ENCODE results near the gene RHOT1.
"Not testable (repeated sequence)": the region's sequence is repeated elsewhere in the genome, so short reads cannot be mapped to it uniquely, and the experiment has no call there.

Gene RHOT1

DNA sequence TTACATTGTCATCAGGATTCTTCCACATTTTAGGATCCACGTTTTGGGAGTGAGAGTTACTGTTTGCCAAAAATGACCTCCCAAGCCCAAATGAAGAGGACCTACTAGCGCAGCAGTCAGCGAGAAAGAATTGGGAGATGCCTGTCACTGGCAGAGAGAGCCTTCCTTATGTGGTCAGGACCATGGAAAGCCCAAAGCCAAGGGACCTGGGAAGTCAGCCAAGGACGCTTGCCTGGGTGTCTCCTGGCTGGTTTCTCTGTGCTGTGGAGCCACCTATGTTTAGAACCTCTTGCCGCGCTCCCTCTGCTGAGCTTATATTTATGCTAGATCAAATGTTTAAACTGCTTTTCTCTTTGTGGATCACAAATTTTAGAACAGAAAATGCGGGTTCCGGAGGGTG, 98.4 kb downstream of the RHOT1 start:
- DNase-seq: no peak

- DNase-seq: peak in 2 of 4 experiments; percentile 13 to 16
Measured at GRCh38 chr17:32241640-32242039, 99.3 kb downstream of the RHOT1 start.

DNA sequence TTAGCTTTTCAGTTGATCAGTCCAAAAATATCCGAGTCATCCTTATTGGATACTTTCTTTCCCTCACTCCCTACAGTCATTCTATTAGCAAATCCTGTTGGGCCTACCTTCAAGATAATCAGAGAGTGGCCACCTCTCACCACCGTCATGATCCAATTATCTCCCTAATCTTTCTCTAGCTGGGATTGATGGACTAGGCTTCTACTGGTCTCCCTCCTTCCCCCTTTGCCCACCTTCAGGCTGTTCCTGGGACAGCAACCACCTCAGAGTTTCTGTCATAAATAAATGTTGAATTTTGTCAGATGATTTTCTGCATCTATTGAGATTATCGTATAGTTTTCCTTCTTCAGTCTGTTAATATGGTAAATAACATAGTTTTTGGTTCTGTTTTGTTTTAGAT, 107.2 kb downstream of the RHOT1 start:
- no peak for DNase-seq

- peak; percentile 87 to 91 (median 90) for DNase-seq
Measured at GRCh38 chr17:32253117-32253611, 110.9 kb downstream of the RHOT1 start.

GRCh38 chr17:32256012-32256700, 113.9 kb downstream of the RHOT1 start:
- DNase-seq: no peak

DNA sequence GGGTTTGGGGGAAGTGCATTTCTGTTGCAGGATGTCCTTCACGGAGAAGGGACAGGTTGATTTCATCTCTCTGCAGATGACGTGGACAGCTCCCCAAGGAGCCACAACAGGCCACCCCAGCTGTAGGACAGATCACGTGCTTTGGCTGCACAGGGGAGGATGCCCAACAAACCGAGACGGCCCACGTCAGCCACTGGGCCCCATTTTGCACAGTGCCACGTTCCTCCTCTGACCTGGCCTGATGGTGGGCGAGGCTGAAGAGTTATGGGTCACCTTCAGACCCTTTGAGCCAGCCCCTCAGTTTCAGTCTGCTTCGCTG, 114.4 kb downstream of the RHOT1 start:
- no peak for DNase-seq

DNA sequence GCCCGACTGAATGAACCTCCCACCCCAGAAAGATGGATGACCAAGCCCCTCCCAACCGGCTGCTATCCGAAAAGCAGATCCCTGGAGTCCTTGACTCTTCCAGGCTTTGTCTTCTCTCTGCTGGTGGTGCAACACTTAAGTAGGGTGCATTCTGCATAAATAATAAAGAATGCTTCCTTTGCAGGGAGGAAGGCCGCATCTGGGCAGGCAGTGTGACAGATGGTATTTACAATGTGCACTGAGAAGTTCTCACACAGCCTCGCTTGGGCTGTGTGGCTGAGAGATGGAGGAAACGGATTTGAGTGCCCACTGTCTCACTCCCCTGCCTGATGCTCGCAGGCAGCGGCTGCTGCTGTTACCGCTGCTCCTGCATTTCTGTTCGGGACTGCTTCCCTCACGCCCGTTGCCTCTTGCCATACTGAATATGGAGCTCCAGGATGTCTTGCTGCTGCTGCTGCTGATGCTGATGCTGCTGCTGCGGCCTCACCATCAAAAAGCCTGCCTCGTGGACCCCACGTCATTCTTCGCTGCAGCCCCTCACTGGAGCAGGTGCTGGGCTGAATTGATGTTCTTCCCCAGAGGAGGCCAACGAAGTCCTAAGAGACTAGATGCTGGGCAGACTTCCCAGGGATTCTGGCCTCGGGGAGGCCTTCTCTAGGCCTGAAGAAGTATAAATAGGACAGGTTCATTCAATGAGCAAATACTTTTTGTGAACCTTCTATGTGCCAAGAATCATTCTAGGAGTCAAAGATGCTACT, 116.3 kb downstream of the RHOT1 start:
- no peak for DNase-seq

GRCh38 chr17:32259586-32259985, 117.3 kb downstream of the RHOT1 start:
- no peak for DNase-seq

GRCh38 chr17:32261417-32261736, 119.1 kb downstream of the RHOT1 start:
- DNase-seq: no peak

- no peak for DNase-seq
Measured at GRCh38 chr17:32261936-32262510, 119.7 kb downstream of the RHOT1 start.

GRCh38 chr17:32263515-32263914, 121.2 kb downstream of the RHOT1 start:
- DNase-seq: not testable (repeated sequence)

- DNase-seq: no peak
Measured at GRCh38 chr17:32264140-32264799, 122.0 kb downstream of the RHOT1 start.

GRCh38 chr17:32264823-32265191, 122.5 kb downstream of the RHOT1 start:
- DNase-seq: peak in 2 of 4 experiments; percentile 39 to 46

GRCh38 chr17:32265192-32265923, 123.1 kb downstream of the RHOT1 start, which contains the start of gene RHBDL3:
TSS of gene RHBDL3 (plus strand) at chr17:32265832. CDS start at chr17:32266190, 358 bp downstream.
- DNase-seq: peak in 2 of 4 experiments; percentile 32 to 51

- DNase-seq: no peak
Measured at GRCh38 chr17:32266051-32266388, 123.7 kb downstream of the RHOT1 start.

DNA sequence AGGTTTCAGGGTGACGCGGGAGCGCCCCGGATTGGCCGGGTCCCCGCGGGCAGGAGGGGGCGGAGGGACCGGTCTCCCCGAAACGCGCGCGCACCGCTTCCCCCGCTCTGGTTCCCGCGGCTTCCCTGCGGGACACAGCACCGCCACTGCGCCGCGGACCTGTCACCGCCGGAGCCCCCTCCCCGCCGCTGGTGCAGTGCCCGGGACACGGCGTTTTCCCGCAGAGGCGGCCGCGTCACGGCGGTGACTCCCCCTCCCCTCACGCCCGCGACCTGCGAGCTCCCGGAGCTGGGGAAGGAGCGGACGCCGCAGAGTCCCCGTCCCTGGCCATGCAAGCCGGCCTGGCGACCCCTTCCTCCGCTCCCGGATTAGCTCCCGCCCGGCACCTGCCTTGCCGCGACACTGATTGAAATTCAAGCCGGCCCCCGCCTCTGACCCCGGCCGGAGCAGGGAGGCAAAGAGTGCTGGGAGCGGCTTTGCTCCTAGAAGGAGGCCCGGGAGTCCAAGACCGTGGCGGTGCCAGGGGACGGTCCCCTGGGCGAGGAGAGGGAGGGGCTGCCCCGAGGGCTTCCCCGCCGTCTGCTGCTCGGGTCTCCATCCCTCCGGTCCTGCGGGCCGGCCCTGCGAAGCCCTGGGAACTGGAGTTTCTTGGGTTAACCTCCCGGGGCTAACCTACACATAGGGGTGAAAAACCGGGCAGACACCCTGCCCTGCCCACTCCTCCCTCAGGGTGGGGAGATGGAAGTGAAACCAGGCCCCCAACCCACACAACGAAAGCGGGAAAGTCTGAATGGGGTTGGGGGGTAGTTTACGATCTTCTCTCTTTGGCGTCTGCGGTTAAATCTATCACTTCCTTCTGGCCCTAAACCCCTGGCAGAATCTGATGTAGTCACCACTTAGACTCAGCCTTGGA, 124.3 kb downstream of the RHOT1 start:
- peak in 2 of 4 experiments; percentile 23 to 46 for DNase-seq

- DNase-seq: peak in 3 of 4 experiments; percentile 29 to 37 (median 33)
Measured at GRCh38 chr17:32267690-32268205, 125.4 kb downstream of the RHOT1 start.

DNA sequence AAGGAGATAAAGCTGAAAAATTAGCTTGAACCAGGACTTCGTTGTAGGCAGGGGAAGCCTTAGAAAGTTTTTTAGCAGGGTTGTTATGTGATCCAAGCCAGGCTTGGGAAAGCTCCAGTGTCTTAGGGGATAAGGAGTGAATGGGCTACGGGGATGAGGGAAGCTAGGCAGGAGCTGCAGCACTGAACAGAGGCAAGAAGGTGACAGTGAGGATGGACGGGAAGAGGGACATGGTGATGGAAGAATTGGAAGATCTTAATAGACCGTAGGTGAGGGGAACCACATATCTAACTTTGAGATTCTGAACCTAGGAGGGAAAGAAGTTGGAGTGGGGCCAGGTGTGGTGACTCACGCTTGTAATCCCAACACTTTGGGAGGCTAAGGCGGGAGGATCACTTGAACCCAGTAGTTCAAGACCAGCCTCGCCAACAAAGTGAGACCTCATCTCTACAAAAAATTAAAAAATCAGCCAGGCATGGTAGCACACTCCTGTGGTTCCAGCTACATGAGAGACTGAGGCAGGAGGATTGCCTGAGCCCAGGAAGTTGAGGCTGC, 126.5 kb downstream of the RHOT1 start:
- DNase-seq: no peak

- no peak for DNase-seq
Measured at GRCh38 chr17:32269377-32269776, 127.1 kb downstream of the RHOT1 start.

DNA sequence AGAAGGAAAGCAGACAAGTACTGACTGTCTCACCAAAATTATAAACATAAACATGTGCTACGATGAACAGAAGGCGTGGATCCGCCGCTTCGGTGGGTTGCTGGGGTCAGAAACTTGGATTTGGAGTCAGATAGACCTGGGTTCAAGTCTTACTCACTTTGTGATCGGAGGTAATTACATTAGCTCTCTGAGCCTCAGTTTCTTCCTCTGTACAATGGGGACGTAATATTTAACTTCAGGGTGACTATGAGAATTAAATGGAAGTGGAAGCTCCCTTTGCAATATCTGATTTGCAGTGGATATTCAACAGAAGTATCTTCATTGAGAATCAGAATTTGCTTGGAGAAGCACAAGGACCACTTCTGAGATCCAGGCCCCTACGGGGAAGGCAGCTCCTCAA, 129.5 kb downstream of the RHOT1 start:
- DNase-seq: no peak

- no peak for DNase-seq
Measured at GRCh38 chr17:32274101-32274500, 131.8 kb downstream of the RHOT1 start.
